OCI-LY7 (cell line): ENCODE results near the gene MTLN. TPM values are rescaled to one million over a fixed set of nuclear protein-coding genes. Genes with fewer than 3 reads are reported as not detected.

ENCODE experiments used
- BruUV-seq: library from RNA; stranded (reverse); fragments of 400-500 nt; replicated peaks from 2 replicates; lab custom pipeline; 2021; lab: Mats Ljungman, UMichigan
- CTCF ChIA-PET: fragments of 300-600 bp; sonication (Branson Sonifier 250); formaldehyde crosslinking; loops from one replicate; lab custom pipeline; 2022; ENCODE audit warnings: antibody characterized with exemption; ENCODE audit not compliant: unreplicated experiment; lab: Charles Lee
- POLR2A ChIA-PET: fragments of 300-600 bp; sonication (Branson Sonifier 250); formaldehyde crosslinking; loops from one replicate; lab custom pipeline; 2022; ENCODE audit warnings: antibody characterized with exemption; lab: Charles Lee
- DNase-seq: peaks from one replicate; pipeline ENCODE4 v3.0.0-alpha.2; 2015; ENCODE audit warnings: low spot score
- H2AFZ ChIP-seq: fragments of 200-600 bp; sonication (generic), shearing (Covaris generic); 2 replicates; pipeline ENCODE4 v1.6.1; 2014; ENCODE audit warnings: mild to moderate bottlenecking, antibody characterized with exemption, low read length, moderate library complexity
- H3K27ac ChIP-seq: fragments of 200-600 bp; sonication (generic); 2 replicates; pipeline ENCODE4 v1.5.1; 2014; ENCODE audit warnings: mixed run types, low read depth, mild to moderate bottlenecking, moderate library complexity, low read length, inconsistent platforms; ENCODE audit not compliant: poor library complexity, severe bottlenecking
- H3K36me3 ChIP-seq: fragments of 200-600 bp; sonication (generic); 2 replicates; pipeline ENCODE4 v1.6.1; 2014; ENCODE audit warnings: mild to moderate bottlenecking, antibody characterized with exemption, low read length, moderate library complexity, mixed read lengths; ENCODE audit not compliant: insufficient read depth
- H3K4me1 ChIP-seq: fragments of 200-600 bp; sonication (generic); 2 replicates; pipeline ENCODE4 v1.5.1; 2014; ENCODE audit warnings: mild to moderate bottlenecking, low read length; ENCODE audit not compliant: insufficient read depth, poor library complexity, severe bottlenecking
- H3K4me2 ChIP-seq: fragments of 200-600 bp; sonication (generic); 2 replicates; pipeline ENCODE4 v1.6.1; 2014; ENCODE audit warnings: mild to moderate bottlenecking, low read length
- H3K4me3 ChIP-seq: fragments of 200-600 bp; sonication (generic); 2 replicates; pipeline ENCODE4 v1.5.1; 2014; ENCODE audit warnings: mild to moderate bottlenecking, low read depth, low read length; ENCODE audit not compliant: poor library complexity, severe bottlenecking
- H3K79me2 ChIP-seq: fragments of 200-600 bp; sonication (generic); 2 replicates; pipeline ENCODE4 v1.6.1; 2016; ENCODE audit warnings: low read depth, mild to moderate bottlenecking, low read length, moderate library complexity, mixed read lengths; ENCODE audit not compliant: insufficient read depth
- H3K9me2 ChIP-seq: fragments of 200-600 bp; sonication (generic); 2 replicates; pipeline ENCODE4 v1.6.1; 2016; ENCODE audit warnings: mild to moderate bottlenecking, low read length, mixed read lengths; ENCODE audit not compliant: insufficient read depth
- H3K9me3 ChIP-seq: fragments of 200-600 bp; sonication (generic); 2 replicates; pipeline ENCODE4 v1.6.1; 2014; ENCODE audit warnings: mild to moderate bottlenecking, mixed run types, low read length, mixed read lengths
- H4K20me1 ChIP-seq: fragments of 200-600 bp; sonication (generic); 2 replicates; pipeline ENCODE4 v1.6.1; 2014; ENCODE audit warnings: mild to moderate bottlenecking, antibody characterized with exemption, low read length, moderate library complexity, mixed read lengths; ENCODE audit not compliant: insufficient read depth
- CTCF ChIP-seq: fragments of 200-600 bp; sonication (generic); conservative IDR thresholded peaks from 2 replicates; pipeline ENCODE4 v1.5.1; 2014; ENCODE audit warnings: mild to moderate bottlenecking, antibody characterized with exemption, low read length, moderate library complexity, mixed read lengths
- EZH2phosphoT487 ChIP-seq: fragments of 200-600 bp; sonication (generic); IDR thresholded peaks from 2 replicates; pipeline ENCODE4 v1.6.1; 2018; ENCODE audit warnings: low read depth, borderline replicate concordance, mild to moderate bottlenecking, mixed run types, antibody characterized with exemption, low read length, moderate library complexity, mixed read lengths
- intact Hi-C: fragments of 100-400 bp; cut with micrococcal nuclease; formaldehyde crosslinking; loops from one replicate; pipeline ENCODE4 v1.10.0; 2022; ENCODE audit not compliant: unreplicated experiment
- total RNA-seq, 2 experiments: library from RNA; depleted of rRNA in 1 of 2; stranded (reverse); fragments of >200 nt in 1 of 2; shearing (Covaris generic) in 1 of 2; gene quantifications; 2 replicates each; pipeline ENCODE4 v1.2.3, GENCODE V29; 2014 to 2022

MTLN gene
- total RNA-seq, 2 experiments from 2014 or later: 0.69 to 8.5 TPM

GRCh38 chr2:110172506-110172905 is 39.8 kb downstream of the MTLN start:
- intact Hi-C loops: no loop called here
- Histone ChIP-seq H2AFZ (no peak overlapping the region), H3K36me3 (no peaks in the 10 kb centered on the region), H3K9me2 (no peaks in the 10 kb centered on the region), H3K79me2 (no peaks in the 10 kb centered on the region), H3K27ac (no peak overlapping the region), H3K9me3 (no peaks in the 10 kb centered on the region), H4K20me1 (no peaks in the 10 kb centered on the region), H3K4me3 (no peak overlapping the region), H3K4me1 (no peaks in the 10 kb centered on the region), H3K4me2 (no peak overlapping the region)
- DNase-seq: no peak
- TF ChIP-seq EZH2phosphoT487 (no peak), CTCF (no peak)
- BruUV-seq: no TSS peak
- POLR2A ChIA-PET: no interaction called here
- CTCF ChIA-PET: no interaction called here

- no peak for DNase-seq
- Histone ChIP-seq H3K9me2 (no peaks in the 10 kb centered on the region), H3K79me2 (no peaks in the 10 kb centered on the region), H3K4me1 (no peaks in the 10 kb centered on the region), H3K9me3 (no peaks in the 10 kb centered on the region), H2AFZ (no peak overlapping the region), H4K20me1 (no peaks in the 10 kb centered on the region), H3K27ac (no peak overlapping the region), H3K36me3 (no peaks in the 10 kb centered on the region), H3K4me2 (no peak overlapping the region), H3K4me3 (no peak overlapping the region)
- no TSS peak for BruUV-seq
- no peak for TF ChIP-seq CTCF
- TF ChIP-seq EZH2phosphoT487: no peak
- intact Hi-C loops: no loop called here
- ChIA-PET POLR2A (interaction anchor here (0.7 kb wide), 1 partner anchor 14 kb away, joined by 3 read pairs; no protein-coding TSS in a partner anchor), CTCF (no interaction called here)
Observed at GRCh38 chr2:110170102-110170501, 42.2 kb downstream of the MTLN start.

GRCh38 chr2:110167326-110168000 is 44.9 kb downstream of the MTLN start:
- BruUV-seq: no TSS peak

More at GRCh38 chr2:110167326-110168000, 44.9 kb downstream of the MTLN start:
- Histone ChIP-seq H3K9me2 (no peaks in the 10 kb centered on the region), H2AFZ (no peak overlapping the region), H4K20me1 (no peaks in the 10 kb centered on the region), H3K36me3 (no peaks in the 10 kb centered on the region), H3K27ac (no peak overlapping the region), H3K9me3 (no peaks in the 10 kb centered on the region), H3K4me3 (no peak overlapping the region), H3K4me1 (no peaks in the 10 kb centered on the region), H3K4me2 (no peak overlapping the region), H3K79me2 (no peaks in the 10 kb centered on the region)
- ChIA-PET CTCF (no interaction called here), POLR2A (interaction anchor here (0.6 kb wide), 1 partner anchor 729 kb away, joined by 3 read pairs; no protein-coding TSS in a partner anchor)
- intact Hi-C loops: no loop called here
- TF ChIP-seq EZH2phosphoT487 (no peak), CTCF (no peak)
- DNase-seq: no peak
